ENCODE measurements around the gene IL2RA. TPM values are rescaled to one million over a fixed set of nuclear protein-coding genes. Genes with fewer than 3 reads are reported as not detected.

The IL2RA gene
- polyA plus RNA-seq, 3 donors: 0.06 TPM; not detected in 2

DNA sequence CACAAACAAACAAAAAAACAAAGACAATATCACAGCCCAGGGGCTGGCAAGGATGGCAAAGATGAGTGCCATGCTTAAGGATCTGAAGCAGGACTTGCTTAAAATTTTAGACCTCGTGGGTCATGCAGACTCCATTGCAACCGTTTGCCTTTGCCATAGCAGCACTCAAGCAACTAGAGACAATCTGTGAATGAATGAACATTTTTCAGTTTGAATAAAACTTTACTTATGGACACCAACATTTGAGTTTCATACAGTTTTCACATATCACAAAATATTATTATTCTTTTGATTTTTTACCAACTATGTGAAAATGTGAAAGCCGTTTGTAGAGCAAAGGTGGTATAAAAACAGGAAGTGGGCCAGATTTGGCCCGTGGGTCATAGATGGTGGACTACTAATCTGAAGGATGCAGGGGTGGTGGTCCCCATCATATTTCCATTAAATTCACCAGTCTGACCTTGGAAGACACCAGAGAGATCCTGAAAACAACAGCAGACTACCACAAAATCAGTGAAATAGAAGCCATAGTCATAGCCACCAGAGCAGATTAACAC, 18.3 kb upstream of the IL2RA start:
- H3K9me3 ChIP-seq (replicated peaks in 1 of 2; ENCODE audit: control insufficient read depth in 1 of 2, insufficient read depth in 1 of 2, low read length in 2 of 2): no peaks in the 10 kb centered on the region
- Mint-ChIP-seq H3K27me3 (ENCODE audit: low read depth in 3 of 3) (peaks cover 0 to 6% (median 2%) of the 10 kb centered on the region in 3 donors), H3K4me3 (no peak overlapping the region), H3K4me1 (no peaks in the 10 kb centered on the region), H3K36me3 (no peaks in the 10 kb centered on the region), H3K9me3 (no peaks in the 10 kb centered on the region), H3K27ac (no peak overlapping the region)
- H3K36me3 ChIP-seq (replicated peaks in 1 of 2; ENCODE audit: control insufficient read depth in 1 of 2, insufficient read depth in 2 of 2, low read length in 2 of 2): no peaks in the 10 kb centered on the region
- no peak overlapping the region for H3K27ac ChIP-seq (ENCODE audit: low read depth in 1 of 2, low read length in 2 of 2)
- intact Hi-C loops (cut with micrococcal nuclease): no loop called here
- TF ChIP-seq, protein P1, sequence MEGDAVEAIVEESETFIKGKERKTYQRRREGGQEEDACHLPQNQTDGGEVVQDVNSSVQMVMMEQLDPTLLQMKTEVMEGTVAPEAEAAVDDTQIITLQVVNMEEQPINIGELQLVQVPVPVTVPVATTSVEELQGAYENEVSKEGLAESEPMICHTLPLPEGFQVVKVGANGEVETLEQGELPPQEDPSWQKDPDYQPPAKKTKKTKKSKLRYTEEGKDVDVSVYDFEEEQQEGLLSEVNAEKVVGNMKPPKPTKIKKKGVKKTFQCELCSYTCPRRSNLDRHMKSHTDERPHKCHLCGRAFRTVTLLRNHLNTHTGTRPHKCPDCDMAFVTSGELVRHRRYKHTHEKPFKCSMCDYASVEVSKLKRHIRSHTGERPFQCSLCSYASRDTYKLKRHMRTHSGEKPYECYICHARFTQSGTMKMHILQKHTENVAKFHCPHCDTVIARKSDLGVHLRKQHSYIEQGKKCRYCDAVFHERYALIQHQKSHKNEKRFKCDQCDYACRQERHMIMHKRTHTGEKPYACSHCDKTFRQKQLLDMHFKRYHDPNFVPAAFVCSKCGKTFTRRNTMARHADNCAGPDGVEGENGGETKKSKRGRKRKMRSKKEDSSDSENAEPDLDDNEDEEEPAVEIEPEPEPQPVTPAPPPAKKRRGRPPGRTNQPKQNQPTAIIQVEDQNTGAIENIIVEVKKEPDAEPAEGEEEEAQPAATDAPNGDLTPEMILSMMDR (IDR thresholded peaks at IDR 0.05): no peak
- H3K9ac ChIP-seq (ENCODE audit: insufficient read depth, low read length, poor library complexity, severe bottlenecking): no peak overlapping the region
- no peak overlapping the region for H2AFZ ChIP-seq (ENCODE audit: insufficient read depth, low read depth, low read length, poor library complexity, severe bottlenecking)
- H3K79me2 ChIP-seq (ENCODE audit: insufficient read depth, low read length): no peaks in the 10 kb centered on the region
- H3K4me2 ChIP-seq (replicated peaks; ENCODE audit: extremely low read depth, low read length, poor library complexity, severe bottlenecking): no peak overlapping the region
- no peaks in the 10 kb centered on the region for H3K27me3 ChIP-seq (ENCODE audit: control insufficient read depth in 2 of 2, insufficient read depth in 2 of 2, low read length in 2 of 2)
- no peaks in the 10 kb centered on the region for H4K20me1 ChIP-seq (ENCODE audit: insufficient read depth, low read length)
- no peaks in the 10 kb centered on the region for H3K4me1 ChIP-seq (ENCODE audit: control insufficient read depth in 1 of 2, insufficient read depth in 2 of 2, low read length in 2 of 2)
- DNase-seq: no peak
- H3K4me3 ChIP-seq (replicated peaks in 1 of 3; ENCODE audit: low read depth in 2 of 3, low read length in 3 of 3): no peak overlapping the region
- no CpG with 5 or more reads among the region's 4 CpGs for WGBS (ENCODE audit: insufficient coverage)

DNA sequence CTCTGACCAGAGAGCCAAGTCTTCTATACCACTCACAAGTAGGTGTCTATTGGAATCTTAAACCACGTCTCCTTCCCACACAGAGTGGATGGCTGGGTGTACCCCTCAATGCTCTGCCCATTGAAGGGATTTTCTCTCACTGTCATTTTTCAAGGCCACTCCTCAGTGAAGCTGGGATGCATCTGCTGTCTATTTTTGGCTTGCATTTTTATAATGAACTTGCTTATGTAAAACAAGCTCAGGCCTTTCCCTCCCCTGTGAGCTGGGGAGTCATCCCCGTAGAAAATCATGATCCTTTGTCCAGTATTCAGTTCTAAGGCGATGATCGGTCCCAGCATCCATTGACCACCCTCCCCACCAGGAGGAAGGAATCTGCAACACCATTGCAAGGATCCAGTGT, 16.9 kb upstream of the IL2RA start:
- no peaks in the 10 kb centered on the region for H4K20me1 ChIP-seq (ENCODE audit: insufficient read depth, low read length)
- no peak overlapping the region for H3K9ac ChIP-seq (ENCODE audit: insufficient read depth, low read length, poor library complexity, severe bottlenecking)
- Mint-ChIP-seq H3K4me3 (no peak overlapping the region), H3K4me1 (no peaks in the 10 kb centered on the region), H3K27ac (no peak overlapping the region), H3K9me3 (no peaks in the 10 kb centered on the region), H3K36me3 (no peaks in the 10 kb centered on the region), H3K27me3 (ENCODE audit: low read depth in 3 of 3) (peaks cover 2 to 9% (median 4%) of the 10 kb centered on the region in 3 donors)
- no peaks in the 10 kb centered on the region for H3K36me3 ChIP-seq (replicated peaks in 1 of 2; ENCODE audit: control insufficient read depth in 1 of 2, insufficient read depth in 2 of 2, low read length in 2 of 2)
- no CpG with 5 or more reads among the region's 4 CpGs for WGBS (ENCODE audit: insufficient coverage)
- intact Hi-C loops (cut with micrococcal nuclease): no loop called here
- H3K4me1 ChIP-seq (ENCODE audit: control insufficient read depth in 1 of 2, insufficient read depth in 2 of 2, low read length in 2 of 2): no peaks in the 10 kb centered on the region
- H3K4me3 ChIP-seq (replicated peaks in 1 of 3; ENCODE audit: low read depth in 2 of 3, low read length in 3 of 3): no peak overlapping the region
- TF ChIP-seq, protein P1 (IDR thresholded peaks at IDR 0.05): no peak
- H3K79me2 ChIP-seq (ENCODE audit: insufficient read depth, low read length): no peaks in the 10 kb centered on the region
- no peak for DNase-seq
- no peaks in the 10 kb centered on the region for H3K9me3 ChIP-seq (replicated peaks in 1 of 2; ENCODE audit: control insufficient read depth in 1 of 2, insufficient read depth in 1 of 2, low read length in 2 of 2)
- H3K4me2 ChIP-seq (replicated peaks; ENCODE audit: extremely low read depth, low read length, poor library complexity, severe bottlenecking): no peak overlapping the region
- H2AFZ ChIP-seq (ENCODE audit: insufficient read depth, low read depth, low read length, poor library complexity, severe bottlenecking): no peak overlapping the region
- no peak overlapping the region for H3K27ac ChIP-seq (ENCODE audit: low read depth in 1 of 2, low read length in 2 of 2)
- no peaks in the 10 kb centered on the region for H3K27me3 ChIP-seq (ENCODE audit: control insufficient read depth in 2 of 2, insufficient read depth in 2 of 2, low read length in 2 of 2)
